GM18505 (cell line): ENCODE results near the gene CRB2.

Experiments
- ATAC-seq: cut with Tn5 transposase; IDR thresholded peaks from one replicate; pipeline ENCODE4 v1.9.1; 2021; ENCODE audit not compliant: unreplicated experiment
- POLR2A ChIP-seq: IDR thresholded peaks from 4 replicates; pipeline ENCODE4 v1.6.1; 2011; ENCODE audit warnings: borderline replicate concordance; ENCODE audit not compliant: insufficient read depth, insufficient read length; ENCODE audit errors: extremely low read depth

Gene CRB2

GRCh38 chr9:123411636-123412035 lies 55.6 kb downstream of the CRB2 start:
- TF ChIP-seq POLR2A: no peak
- ATAC-seq: no peak

- TF ChIP-seq POLR2A: no peak
Measured at GRCh38 chr9:123412171-123412820, 56.3 kb downstream of the CRB2 start.

GRCh38 chr9:123414204-123414603 lies 58.2 kb downstream of the CRB2 start:
- ATAC-seq: no peak
- TF ChIP-seq POLR2A: no peak

More at GRCh38 chr9:123412171-123412820, 56.3 kb downstream of the CRB2 start:
- ATAC-seq: no peak

GRCh38 chr9:123414936-123415930 lies 59.2 kb downstream of the CRB2 start:
- TF ChIP-seq POLR2A: no peak
- no peak for ATAC-seq

- TF ChIP-seq POLR2A: no peak
- ATAC-seq: no peak
Measured at GRCh38 chr9:123416176-123416575, 60.2 kb downstream of the CRB2 start.

- TF ChIP-seq POLR2A: no peak
- no peak for ATAC-seq
Measured at GRCh38 chr9:123417289-123418051, 61.5 kb downstream of the CRB2 start.

GRCh38 chr9:123418052-123418430 lies 62.0 kb downstream of the CRB2 start:
- TF ChIP-seq POLR2A: no peak
- no peak for ATAC-seq

GRCh38 chr9:123418506-123418905 lies 62.5 kb downstream of the CRB2 start:
- ATAC-seq: no peak

GRCh38 chr9:123419091-123419490 lies 63.1 kb downstream of the CRB2 start:
- ATAC-seq: no peak
- no peak for TF ChIP-seq POLR2A

More at GRCh38 chr9:123418506-123418905, 62.5 kb downstream of the CRB2 start:
- TF ChIP-seq POLR2A: no peak

- ATAC-seq: no peak
Measured at GRCh38 chr9:123419721-123420591, 64.0 kb downstream of the CRB2 start.

GRCh38 chr9:123420592-123421111 lies 64.7 kb downstream of the CRB2 start:
- no peak for TF ChIP-seq POLR2A
- ATAC-seq: no peak

More at GRCh38 chr9:123419721-123420591, 64.0 kb downstream of the CRB2 start:
- TF ChIP-seq POLR2A: no peak

GRCh38 chr9:123421186-123421585 lies 65.2 kb downstream of the CRB2 start:
- no peak for ATAC-seq
- TF ChIP-seq POLR2A: no peak
